Measurements from ENCODE around the gene MTMR11. TPM values are rescaled to one million over a fixed set of nuclear protein-coding genes. Genes with fewer than 3 reads are reported as not detected.

The MTMR11 gene
- total and polyA plus RNA-seq, 2 of the 8 experiments (the other 6 are each of a cell fraction or from before 2014, with no cell fraction given): 3.7 to 4.8 TPM

GRCh38 chr1:149923626-149924025 lies 13.1 kb downstream of the MTMR11 start:
- WGBS, 2 experiments (ENCODE audit: extremely low coverage in 1 of 2, insufficient coverage in 1 of 2, insufficient read length in 1 of 2, insufficient replicate concordance in 2 of 2, low coverage in 1 of 2, low lambda C conversion rate in 2 of 2, missing lambda C conversion rate in 1 of 2): 95% methylated on average over 10 of the region's 10 CpGs; no CpG with 5 or more reads in 1 of the 2 experiments
- FAIRE-seq: no peak
- no peak overlapping the region for H3K23ac ChIP-seq (ENCODE audit: insufficient read length)
- TF ChIP-seq RBBP5 (IDR thresholded peaks at IDR 0.05; ENCODE audit: borderline replicate concordance, low read depth, low read length) (no peak), BRCA1 (IDR thresholded peaks at IDR 0.05; ENCODE audit: low read depth, low read length) (no peak), ZNF274 (IDR thresholded peaks at IDR 0.05; ENCODE audit: borderline replicate concordance, extremely low read depth, low read length) (no peak), EZH2 (IDR thresholded peaks at IDR 0.05; ENCODE audit: low read depth, low read length, severe bottlenecking) (no peak), TEAD4 (IDR thresholded peaks at IDR 0.05; ENCODE audit: low read depth, low read length) (no peak), POLR2AphosphoS5 (IDR thresholded peaks at IDR 0.05; ENCODE audit: low read depth, low read length) (no peak), SAP30 (IDR thresholded peaks at IDR 0.05; ENCODE audit: insufficient read depth, insufficient replicate concordance, low read length) (no peak), TAF7 (optimal IDR thresholded peaks at IDR 0.05; ENCODE audit: borderline replicate concordance, low read depth, low read length) (no peak)

More at GRCh38 chr1:149923626-149924025, 13.1 kb downstream of the MTMR11 start:
- H2BK12ac ChIP-seq (ENCODE audit: low read depth, low read length): no peak overlapping the region
- H3K4me3 ChIP-seq (ENCODE audit: extremely low read depth in 1 of 4, insufficient read depth in 2 of 4, low read depth in 3 of 4, low read length in 4 of 4): no peak overlapping the region
- H2BK120ac ChIP-seq (replicated peaks; ENCODE audit: low read depth, low read length): no peak overlapping the region
- H3K79me2 ChIP-seq (ENCODE audit: control insufficient read depth in 1 of 2, insufficient read depth in 2 of 2, low read length in 2 of 2): peaks cover 8 to 28% of the 10 kb centered on the region in 2 experiments
- no peak overlapping the region for H3K14ac ChIP-seq (ENCODE audit: insufficient read length)
- H2AK5ac ChIP-seq (ENCODE audit: low read depth, low read length): no peak overlapping the region
- H3K27me3 ChIP-seq (replicated peaks in 1 of 4; ENCODE audit: control insufficient read depth in 3 of 4, extremely low read depth in 1 of 4, insufficient read depth in 3 of 4, low read length in 3 of 4): no peaks in the 10 kb centered on the region
- POLR2A ChIA-PET (ENCODE audit: partially characterized antibody): interaction anchor here (0.5 to 4.0 kb wide), 3 partner anchors 10 to 37 kb away, joined by 3 to 20 read pairs (median 5); a partner anchor contains a TSS
- no peaks in the 10 kb centered on the region for H4K20me1 ChIP-seq (replicated peaks in 1 of 2; ENCODE audit: control insufficient read depth in 1 of 2, insufficient read depth in 2 of 2, low read length in 2 of 2)
- H3K9me3 ChIP-seq (ENCODE audit: insufficient read depth in 2 of 2, low read depth in 1 of 2, low read length in 1 of 2): no peaks in the 10 kb centered on the region
- H3K4ac ChIP-seq (replicated peaks; ENCODE audit: insufficient read length, low read depth, low read length): no peak overlapping the region
- H2BK5ac ChIP-seq (ENCODE audit: low read depth, low read length): no peak overlapping the region
- H2BK15ac ChIP-seq (ENCODE audit: low read length): no peak overlapping the region
- H3K56ac ChIP-seq (replicated peaks; ENCODE audit: insufficient read length, low read depth, low read length): no peak overlapping the region
- no peak overlapping the region for H4K91ac ChIP-seq (replicated peaks; ENCODE audit: insufficient read length, low read length)
- no peak overlapping the region for H3K18ac ChIP-seq (ENCODE audit: extremely low read depth, low read length)
- CTCF ChIA-PET (ENCODE audit: partially characterized antibody): interaction anchor here (1.2 kb wide), 1 partner anchor 9 kb away, joined by 4 read pairs; no protein-coding TSS in a partner anchor
- no peak for DNase-seq (ENCODE audit: low read depth in 1 of 2, low spot score in 2 of 2)
- no peak overlapping the region for H2AFZ ChIP-seq (ENCODE audit: low read length)
- no peak overlapping the region for H2BK20ac ChIP-seq (ENCODE audit: low read length)
- peaks cover 0 to 8% (median 4%) of the 10 kb centered on the region in 4 experiments; a peak in 4 of 7 replicates for H3K4me1 ChIP-seq (replicated peaks in 1 of 4; ENCODE audit: control insufficient read depth in 3 of 4, insufficient read depth in 4 of 4, low read length in 3 of 4)
- no peak overlapping the region for H3K4me2 ChIP-seq (ENCODE audit: insufficient read depth in 1 of 2, low read depth in 2 of 2, low read length in 2 of 2)
- H4K5ac ChIP-seq (ENCODE audit: insufficient read length, low read depth, low read length): no peak overlapping the region
- no peak overlapping the region for H3K9ac ChIP-seq (replicated peaks in 1 of 4; ENCODE audit: extremely low read depth in 1 of 4, low read depth in 3 of 4, low read length in 3 of 4)
- peaks cover 5% of the 10 kb centered on the region for H3K79me1 ChIP-seq (ENCODE audit: low read depth, low read length)
- H3K36me3 ChIP-seq (ENCODE audit: control insufficient read depth in 2 of 4, insufficient read depth in 4 of 4, low read length in 3 of 4): peaks cover 19 to 41% (median 39%) of the 10 kb centered on the region in 4 experiments
- peaks cover 5% of the 10 kb centered on the region for H3K23me2 ChIP-seq (ENCODE audit: low read depth, low read length)
- no peak overlapping the region for H3K27ac ChIP-seq (ENCODE audit: low read depth, low read length)
- no peak overlapping the region for H4K8ac ChIP-seq (ENCODE audit: extremely low read depth, insufficient read depth, low read length)

Data from H1 (cell line).